ENCODE data around the gene RPUSD3.
A peak's percentile ranks its signal among the peaks of the same experiment; 100 is the strongest.

Gene RPUSD3, protein sequence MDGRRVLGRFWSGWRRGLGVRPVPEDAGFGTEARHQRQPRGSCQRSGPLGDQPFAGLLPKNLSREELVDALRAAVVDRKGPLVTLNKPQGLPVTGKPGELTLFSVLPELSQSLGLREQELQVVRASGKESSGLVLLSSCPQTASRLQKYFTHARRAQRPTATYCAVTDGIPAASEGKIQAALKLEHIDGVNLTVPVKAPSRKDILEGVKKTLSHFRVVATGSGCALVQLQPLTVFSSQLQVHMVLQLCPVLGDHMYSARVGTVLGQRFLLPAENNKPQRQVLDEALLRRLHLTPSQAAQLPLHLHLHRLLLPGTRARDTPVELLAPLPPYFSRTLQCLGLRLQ

DNA sequence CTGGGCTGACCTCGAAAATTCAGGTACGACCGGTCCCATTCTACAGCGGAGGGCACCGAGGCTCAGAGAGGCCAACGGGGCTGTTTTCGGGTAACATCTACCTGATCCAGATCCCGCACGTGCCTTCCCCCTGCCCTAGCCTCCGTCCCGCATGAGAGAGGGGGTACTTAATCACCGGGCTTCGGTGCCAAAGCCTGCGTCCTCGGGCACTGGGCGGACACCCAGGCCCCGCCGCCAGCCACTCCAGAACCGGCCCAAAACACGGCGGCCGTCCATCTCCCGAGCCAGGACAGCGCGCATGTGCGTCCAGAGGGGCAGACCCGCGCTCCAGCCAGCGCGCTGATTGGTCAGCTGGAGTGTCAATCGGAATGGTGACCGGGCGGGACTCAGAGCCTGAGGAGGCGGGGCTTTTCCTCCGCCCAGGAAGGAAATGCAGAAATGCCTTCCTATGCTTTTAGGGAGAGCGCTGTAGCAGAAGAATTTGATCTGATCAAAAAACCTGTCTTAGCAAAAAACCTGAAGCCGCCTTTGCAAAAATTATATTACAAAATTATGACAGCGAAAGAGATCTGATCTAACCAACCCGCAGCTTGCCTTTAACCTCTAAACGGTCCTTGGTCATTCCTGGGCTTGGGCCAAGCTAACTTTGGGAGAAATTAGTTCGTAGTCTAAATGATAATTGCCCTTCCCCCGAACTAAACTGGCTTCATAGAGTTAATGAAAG is at the start of gene RPUSD3:
Gene RPUSD3 (minus strand): TSS at position 294 of the 724 bp plus-strand sequence. CDS start 18 bp downstream, at position 276.
- peak within 1 kb of the TSS; percentile 54 for H3K4me3 ChIP-seq (ENCODE audit: low read depth, low read length)
- peak within 1 kb of the TSS; percentile 89 for H2AFZ ChIP-seq
- H3K27me3 ChIP-seq (ENCODE audit: control insufficient read depth, insufficient read depth, low read length), result no peaks in the 10 kb centered on the region
- no peaks in the 10 kb centered on the region for H3K9me3 ChIP-seq (ENCODE audit: control insufficient read depth, low read length)
- no peaks in the 10 kb centered on the region for H3K79me2 ChIP-seq
- no peaks in the 10 kb centered on the region for H3K36me3 ChIP-seq (ENCODE audit: control insufficient read depth, insufficient read depth, low read length)
- TF ChIP-seq, protein P1, sequence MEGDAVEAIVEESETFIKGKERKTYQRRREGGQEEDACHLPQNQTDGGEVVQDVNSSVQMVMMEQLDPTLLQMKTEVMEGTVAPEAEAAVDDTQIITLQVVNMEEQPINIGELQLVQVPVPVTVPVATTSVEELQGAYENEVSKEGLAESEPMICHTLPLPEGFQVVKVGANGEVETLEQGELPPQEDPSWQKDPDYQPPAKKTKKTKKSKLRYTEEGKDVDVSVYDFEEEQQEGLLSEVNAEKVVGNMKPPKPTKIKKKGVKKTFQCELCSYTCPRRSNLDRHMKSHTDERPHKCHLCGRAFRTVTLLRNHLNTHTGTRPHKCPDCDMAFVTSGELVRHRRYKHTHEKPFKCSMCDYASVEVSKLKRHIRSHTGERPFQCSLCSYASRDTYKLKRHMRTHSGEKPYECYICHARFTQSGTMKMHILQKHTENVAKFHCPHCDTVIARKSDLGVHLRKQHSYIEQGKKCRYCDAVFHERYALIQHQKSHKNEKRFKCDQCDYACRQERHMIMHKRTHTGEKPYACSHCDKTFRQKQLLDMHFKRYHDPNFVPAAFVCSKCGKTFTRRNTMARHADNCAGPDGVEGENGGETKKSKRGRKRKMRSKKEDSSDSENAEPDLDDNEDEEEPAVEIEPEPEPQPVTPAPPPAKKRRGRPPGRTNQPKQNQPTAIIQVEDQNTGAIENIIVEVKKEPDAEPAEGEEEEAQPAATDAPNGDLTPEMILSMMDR (IDR thresholded peaks at IDR 0.05), result no peak
- no peak within 1 kb of the TSS for H3K9ac ChIP-seq
- peak within 1 kb of the TSS; percentile 75 for H3K4me2 ChIP-seq (ENCODE audit: low read length)
- peak within 1 kb of the TSS; percentile 79 for H3K27ac ChIP-seq
- no peaks in the 10 kb centered on the region for H3K4me1 ChIP-seq

DNA sequence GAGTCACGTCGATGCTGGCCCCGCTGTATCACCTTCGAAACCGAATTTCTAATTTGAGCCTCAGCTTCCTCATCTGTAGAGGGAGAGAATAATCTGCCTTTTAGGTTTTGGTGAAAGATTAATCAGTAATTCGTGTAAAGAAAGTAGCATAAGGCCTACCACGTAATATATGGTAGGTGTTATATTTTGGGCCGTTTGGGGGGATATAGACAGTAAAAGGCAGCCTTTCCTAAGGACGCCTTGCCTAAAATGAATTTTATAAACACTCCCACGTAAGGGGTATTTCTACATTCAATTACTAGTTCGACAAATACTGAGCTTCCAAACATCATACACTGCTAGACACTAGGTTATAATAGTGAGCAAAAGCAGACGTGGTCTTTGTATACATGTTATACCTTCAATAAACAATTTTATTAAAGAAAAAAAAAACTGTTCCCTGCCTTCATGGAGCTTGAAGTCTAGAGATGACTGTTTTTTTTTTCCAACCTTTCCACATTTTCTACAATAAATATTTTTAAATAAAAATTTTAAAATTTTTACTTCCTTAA is 47.3 kb upstream of the RPUSD3 start:
- peak overlapping the region; percentile 56 for H3K9ac ChIP-seq
- peak overlapping the region; percentile 66 for H3K4me2 ChIP-seq (ENCODE audit: low read length)
- H3K9me3 ChIP-seq (ENCODE audit: control insufficient read depth, low read length), result no peaks in the 10 kb centered on the region
- H3K4me1 ChIP-seq, result peaks cover 3% of the 10 kb centered on the region
- no peaks in the 10 kb centered on the region for H3K36me3 ChIP-seq (ENCODE audit: control insufficient read depth, insufficient read depth, low read length)
- peak overlapping the region; percentile 82 for H3K27ac ChIP-seq
- peak overlapping the region; percentile 94 for H3K4me3 ChIP-seq (ENCODE audit: low read depth, low read length)
- no peaks in the 10 kb centered on the region for H3K27me3 ChIP-seq (ENCODE audit: control insufficient read depth, insufficient read depth, low read length)
- H2AFZ ChIP-seq, result peak overlapping the region; percentile 80
- peaks cover 3% of the 10 kb centered on the region for H3K79me2 ChIP-seq
- TF ChIP-seq, protein P1 (IDR thresholded peaks at IDR 0.05), result no peak

DNA sequence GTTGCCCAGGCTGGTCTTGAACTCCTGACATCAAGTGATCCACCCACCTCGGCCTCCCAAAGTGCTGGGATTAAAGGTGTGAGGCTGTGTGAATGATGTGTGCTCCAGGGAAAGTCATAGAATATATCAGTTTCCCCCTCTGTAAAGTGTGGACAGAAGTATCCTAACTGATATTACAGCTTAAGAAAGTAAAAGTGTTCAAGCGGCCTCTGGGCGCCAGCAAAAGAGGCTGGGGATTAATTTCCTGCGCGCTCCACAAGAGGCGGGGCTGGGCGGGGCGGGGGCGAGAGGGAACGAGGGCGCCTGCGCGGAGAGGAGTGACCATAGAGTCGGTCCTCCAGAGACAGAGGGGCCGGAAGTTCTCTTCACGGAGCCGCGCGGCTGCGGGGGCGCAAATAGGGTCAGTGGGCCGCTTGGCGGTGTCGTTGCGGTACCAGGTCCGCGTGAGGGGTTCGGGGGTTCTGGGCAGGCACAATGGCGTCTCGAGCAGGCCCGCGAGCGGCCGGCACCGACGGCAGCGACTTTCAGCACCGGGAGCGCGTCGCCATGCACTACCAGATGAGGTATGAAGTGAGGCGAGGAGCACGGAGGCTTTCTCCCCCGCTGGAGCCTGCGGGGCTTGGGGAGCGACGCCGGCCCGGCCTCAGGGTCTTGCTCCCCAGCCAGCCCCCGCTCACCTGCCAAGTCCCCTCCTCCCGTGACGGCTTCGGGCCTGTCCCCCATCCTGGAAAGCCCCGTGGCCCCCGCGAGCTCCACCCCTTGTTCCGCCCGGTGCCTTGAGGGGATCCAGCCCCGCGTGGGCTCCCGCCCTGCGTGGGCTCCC is 46.7 kb upstream of the RPUSD3 start, which contains the start of gene JAGN1:
Gene JAGN1 (plus strand): TSS at position 362 of the 823 bp plus-strand sequence. CDS start 113 bp downstream, at position 475.
- peaks cover 3% of the 10 kb centered on the region for H3K79me2 ChIP-seq
- H3K4me3 ChIP-seq (ENCODE audit: low read depth, low read length), result peak within 1 kb of the TSS; percentile 94
- peaks cover 3% of the 10 kb centered on the region for H3K4me1 ChIP-seq
- H3K9ac ChIP-seq, result peak within 1 kb of the TSS; percentile 56
- TF ChIP-seq, protein P1 (IDR thresholded peaks at IDR 0.05), result no peak
- peak within 1 kb of the TSS; percentile 82 for H3K27ac ChIP-seq
- peak within 1 kb of the TSS; percentile 80 for H2AFZ ChIP-seq
- H3K4me2 ChIP-seq (ENCODE audit: low read length), result peak within 1 kb of the TSS; percentile 66
- no peaks in the 10 kb centered on the region for H3K27me3 ChIP-seq (ENCODE audit: control insufficient read depth, insufficient read depth, low read length)
- H3K9me3 ChIP-seq (ENCODE audit: control insufficient read depth, low read length), result no peaks in the 10 kb centered on the region
- H3K36me3 ChIP-seq (ENCODE audit: control insufficient read depth, insufficient read depth, low read length), result no peaks in the 10 kb centered on the region

DNA sequence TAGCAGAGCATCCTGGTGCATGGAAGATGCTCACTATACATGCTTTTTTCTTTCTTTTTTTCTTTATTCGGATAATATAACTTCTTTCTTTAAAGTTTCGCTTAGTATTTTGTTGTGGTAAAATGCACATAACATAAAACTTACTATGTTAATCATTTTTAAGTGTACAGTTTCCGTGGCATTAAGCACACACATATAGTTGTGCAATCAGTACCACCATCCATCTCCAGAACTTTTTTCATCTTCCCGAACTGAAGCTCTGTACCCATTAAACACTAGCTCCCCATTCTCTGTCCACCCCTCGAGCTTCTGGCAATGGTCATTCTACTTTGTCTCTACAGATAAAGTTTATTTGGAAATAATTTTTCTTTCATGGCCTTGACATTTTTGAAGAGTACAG is 45.6 kb upstream of the RPUSD3 start:
- Histone ChIP-seq H3K4me2 (ENCODE audit: low read length) (no peak overlapping the region), H3K27me3 (ENCODE audit: control insufficient read depth, insufficient read depth, low read length) (no peaks in the 10 kb centered on the region), H3K36me3 (ENCODE audit: control insufficient read depth, insufficient read depth, low read length) (no peaks in the 10 kb centered on the region), H3K27ac (no peak overlapping the region), H3K9me3 (ENCODE audit: control insufficient read depth, low read length) (no peaks in the 10 kb centered on the region), H2AFZ (no peak overlapping the region), H3K9ac (no peak overlapping the region), H3K4me3 (ENCODE audit: low read depth, low read length) (no peak overlapping the region), H3K79me2 (peaks cover 3% of the 10 kb centered on the region), H3K4me1 (peaks cover 3% of the 10 kb centered on the region)
- TF ChIP-seq, protein P1 (IDR thresholded peaks at IDR 0.05), result no peak
